Measurements from ENCODE around the gene CCBE1.

GRCh38 chr18:59563176-59563785 is 133.9 kb downstream of the CCBE1 start:
- TF ChIP-seq POLR2A (IDR thresholded peaks at IDR 0.05; ENCODE audit: low read depth, low read length) (no peak), TAF1 (IDR thresholded peaks at IDR 0.05; ENCODE audit: borderline replicate concordance, low read depth, low read length) (no peak)

Data from GM12892 (cell line).